Measurements from ENCODE around the gene KLK1. TPM values are rescaled to one million over a fixed set of nuclear protein-coding genes. Genes with fewer than 3 reads are reported as not detected.

KLK1 gene
- polyA plus RNA-seq, 1 donor from 2014 or later = not detected

DNA sequence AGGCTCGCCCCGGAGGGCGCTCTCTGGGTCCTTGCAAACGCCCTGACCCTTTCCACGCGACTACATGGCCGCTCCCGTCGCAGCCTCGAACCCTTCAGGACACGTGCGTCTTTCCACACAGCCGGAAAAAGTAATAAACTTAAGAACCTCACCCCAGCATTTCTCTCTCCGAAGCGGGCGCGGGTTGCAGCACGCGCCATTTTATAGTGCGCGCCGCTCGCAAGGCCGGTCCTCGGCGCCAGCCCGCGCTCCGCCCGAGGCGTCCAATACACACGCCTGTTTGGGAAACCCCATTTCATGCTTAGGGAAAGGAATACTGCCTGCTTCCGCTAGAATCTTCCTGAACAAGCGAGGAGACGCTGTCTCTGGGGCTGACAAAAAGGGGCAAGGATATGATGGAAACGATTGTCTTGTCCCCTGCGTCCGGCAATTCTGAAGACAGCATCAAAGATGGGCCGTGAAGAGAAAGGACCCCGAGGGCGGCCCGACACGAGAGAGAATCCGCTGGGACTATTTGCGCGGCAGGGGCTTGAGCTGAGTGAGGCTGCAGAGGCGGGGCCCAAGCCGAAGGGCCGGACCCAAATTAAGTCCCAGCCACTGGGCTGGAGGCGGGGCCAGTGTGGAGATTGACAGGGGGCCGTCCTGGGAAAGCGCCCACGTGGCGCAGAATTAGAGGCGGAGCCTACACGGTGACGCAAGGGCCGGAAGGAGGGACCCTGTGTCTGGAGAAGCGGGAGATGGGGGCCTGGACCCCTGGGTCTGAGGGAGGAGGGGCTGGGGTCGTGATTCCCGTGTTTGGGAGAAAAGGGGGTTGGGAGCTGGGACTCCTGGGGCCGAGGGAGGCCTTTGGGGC lies 18.9 kb downstream of the KLK1 start:
- Histone ChIP-seq H3K27me3 (ENCODE audit: insufficient read depth, low read depth, low read length) (no peaks in the 10 kb centered on the region), H3K9me3 (ENCODE audit: low read length) (no peaks in the 10 kb centered on the region), H3K9me2 (ENCODE audit: insufficient read depth, low read length) (no peaks in the 10 kb centered on the region), H3K27ac (ENCODE audit: low read length) (peak overlapping the region; percentile 97), H4K20me1 (ENCODE audit: insufficient read depth) (no peaks in the 10 kb centered on the region), H3F3A (ENCODE audit: insufficient read depth, low read length, poor library complexity, severe bottlenecking) (no peaks in the 10 kb centered on the region), H3K79me2 (replicated peaks; ENCODE audit: insufficient read depth, low read length) (peaks cover 22% of the 10 kb centered on the region), H3K36me3 (ENCODE audit: insufficient read depth, low read length) (no peaks in the 10 kb centered on the region), H3K4me3 (ENCODE audit: low read length) (peak overlapping the region; percentile 96), H3K4me2 (ENCODE audit: low read length) (peak overlapping the region; percentile 61), H3K9ac (ENCODE audit: low read length) (peak overlapping the region; percentile 83), H2AFZ (ENCODE audit: low read depth, low read length) (peak overlapping the region; percentile 75)
- TF ChIP-seq EP300 (conservative IDR thresholded peaks at IDR 0.05; ENCODE audit: poor library complexity, severe bottlenecking) = peak; percentile 81
- TF ChIP-seq, protein P1, sequence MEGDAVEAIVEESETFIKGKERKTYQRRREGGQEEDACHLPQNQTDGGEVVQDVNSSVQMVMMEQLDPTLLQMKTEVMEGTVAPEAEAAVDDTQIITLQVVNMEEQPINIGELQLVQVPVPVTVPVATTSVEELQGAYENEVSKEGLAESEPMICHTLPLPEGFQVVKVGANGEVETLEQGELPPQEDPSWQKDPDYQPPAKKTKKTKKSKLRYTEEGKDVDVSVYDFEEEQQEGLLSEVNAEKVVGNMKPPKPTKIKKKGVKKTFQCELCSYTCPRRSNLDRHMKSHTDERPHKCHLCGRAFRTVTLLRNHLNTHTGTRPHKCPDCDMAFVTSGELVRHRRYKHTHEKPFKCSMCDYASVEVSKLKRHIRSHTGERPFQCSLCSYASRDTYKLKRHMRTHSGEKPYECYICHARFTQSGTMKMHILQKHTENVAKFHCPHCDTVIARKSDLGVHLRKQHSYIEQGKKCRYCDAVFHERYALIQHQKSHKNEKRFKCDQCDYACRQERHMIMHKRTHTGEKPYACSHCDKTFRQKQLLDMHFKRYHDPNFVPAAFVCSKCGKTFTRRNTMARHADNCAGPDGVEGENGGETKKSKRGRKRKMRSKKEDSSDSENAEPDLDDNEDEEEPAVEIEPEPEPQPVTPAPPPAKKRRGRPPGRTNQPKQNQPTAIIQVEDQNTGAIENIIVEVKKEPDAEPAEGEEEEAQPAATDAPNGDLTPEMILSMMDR (IDR thresholded peaks at IDR 0.05; ENCODE audit: poor library complexity, severe bottlenecking) = no peak
- peak; percentile 79 for TF ChIP-seq POLR2AphosphoS5 (IDR thresholded peaks at IDR 0.05)
- TF ChIP-seq EZH2 (IDR thresholded peaks at IDR 0.05; ENCODE audit: borderline replicate concordance, insufficient read depth, low read length, poor library complexity, severe bottlenecking) = no peak
- TF ChIP-seq RAD21 (conservative IDR thresholded peaks at IDR 0.05) = peak; percentile 21
- TF ChIP-seq MXI1 (conservative IDR thresholded peaks at IDR 0.05; ENCODE audit: poor library complexity, severe bottlenecking) = peak; percentile 98
- TF ChIP-seq TAF1 (IDR thresholded peaks at IDR 0.05; ENCODE audit: low read depth) = peak; percentile 89
- TF ChIP-seq, protein P2, sequence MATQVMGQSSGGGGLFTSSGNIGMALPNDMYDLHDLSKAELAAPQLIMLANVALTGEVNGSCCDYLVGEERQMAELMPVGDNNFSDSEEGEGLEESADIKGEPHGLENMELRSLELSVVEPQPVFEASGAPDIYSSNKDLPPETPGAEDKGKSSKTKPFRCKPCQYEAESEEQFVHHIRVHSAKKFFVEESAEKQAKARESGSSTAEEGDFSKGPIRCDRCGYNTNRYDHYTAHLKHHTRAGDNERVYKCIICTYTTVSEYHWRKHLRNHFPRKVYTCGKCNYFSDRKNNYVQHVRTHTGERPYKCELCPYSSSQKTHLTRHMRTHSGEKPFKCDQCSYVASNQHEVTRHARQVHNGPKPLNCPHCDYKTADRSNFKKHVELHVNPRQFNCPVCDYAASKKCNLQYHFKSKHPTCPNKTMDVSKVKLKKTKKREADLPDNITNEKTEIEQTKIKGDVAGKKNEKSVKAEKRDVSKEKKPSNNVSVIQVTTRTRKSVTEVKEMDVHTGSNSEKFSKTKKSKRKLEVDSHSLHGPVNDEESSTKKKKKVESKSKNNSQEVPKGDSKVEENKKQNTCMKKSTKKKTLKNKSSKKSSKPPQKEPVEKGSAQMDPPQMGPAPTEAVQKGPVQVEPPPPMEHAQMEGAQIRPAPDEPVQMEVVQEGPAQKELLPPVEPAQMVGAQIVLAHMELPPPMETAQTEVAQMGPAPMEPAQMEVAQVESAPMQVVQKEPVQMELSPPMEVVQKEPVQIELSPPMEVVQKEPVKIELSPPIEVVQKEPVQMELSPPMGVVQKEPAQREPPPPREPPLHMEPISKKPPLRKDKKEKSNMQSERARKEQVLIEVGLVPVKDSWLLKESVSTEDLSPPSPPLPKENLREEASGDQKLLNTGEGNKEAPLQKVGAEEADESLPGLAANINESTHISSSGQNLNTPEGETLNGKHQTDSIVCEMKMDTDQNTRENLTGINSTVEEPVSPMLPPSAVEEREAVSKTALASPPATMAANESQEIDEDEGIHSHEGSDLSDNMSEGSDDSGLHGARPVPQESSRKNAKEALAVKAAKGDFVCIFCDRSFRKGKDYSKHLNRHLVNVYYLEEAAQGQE (IDR thresholded peaks at IDR 0.05; ENCODE audit: borderline replicate concordance) = peak; percentile 90
- no peak for TF ChIP-seq SMC3 (conservative IDR thresholded peaks at IDR 0.05; ENCODE audit: poor library complexity)

DNA sequence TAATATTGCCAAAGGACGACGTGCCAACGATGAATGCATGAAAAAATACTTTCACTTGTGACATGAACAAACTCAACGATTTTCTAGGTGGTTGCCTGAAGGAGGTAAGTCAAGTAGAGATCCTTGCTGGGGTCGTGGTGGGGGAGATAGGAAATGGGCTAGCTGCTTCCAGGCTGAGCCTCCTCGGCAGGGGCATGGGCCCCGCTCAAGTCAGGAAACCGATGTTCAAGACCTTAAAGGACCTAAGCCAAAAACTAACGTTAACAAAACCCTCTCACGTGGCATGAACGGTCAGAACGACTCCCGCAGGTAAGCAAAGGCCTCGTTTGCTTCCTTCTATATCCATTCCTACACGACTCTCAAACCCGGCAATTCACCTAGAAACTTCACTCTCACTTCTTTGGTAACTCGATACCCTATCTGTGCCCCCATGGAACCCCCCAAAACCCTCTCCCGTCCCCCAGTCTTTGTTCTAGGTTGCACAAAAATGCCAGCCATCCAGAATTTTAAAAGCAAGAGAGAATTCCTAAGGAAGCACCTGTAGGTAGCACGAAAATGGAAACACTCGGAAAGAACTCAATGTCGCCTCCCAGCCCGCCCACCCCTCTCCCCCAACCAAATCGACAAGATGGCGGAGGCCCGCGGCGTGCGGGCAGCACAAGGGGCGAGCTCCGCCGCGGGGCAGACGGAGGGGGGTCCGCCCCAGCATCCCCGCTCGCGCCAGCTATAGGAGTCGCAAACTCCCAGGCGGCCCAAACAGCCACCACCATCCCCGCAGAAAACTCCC lies 19.8 kb downstream of the KLK1 start:
- H3K27ac ChIP-seq (ENCODE audit: low read length) = peak overlapping the region; percentile 97
- H3K4me2 ChIP-seq (ENCODE audit: low read length) = peak overlapping the region; percentile 95
- H3K9me2 ChIP-seq (ENCODE audit: insufficient read depth, low read length) = no peaks in the 10 kb centered on the region
- H2AFZ ChIP-seq (ENCODE audit: low read depth, low read length) = peak overlapping the region; percentile 75
- TF ChIP-seq, protein P2 (IDR thresholded peaks at IDR 0.05; ENCODE audit: borderline replicate concordance) = no peak
- TF ChIP-seq TAF1 (IDR thresholded peaks at IDR 0.05; ENCODE audit: low read depth) (no peak), SMC3 (conservative IDR thresholded peaks at IDR 0.05; ENCODE audit: poor library complexity) (no peak), RAD21 (conservative IDR thresholded peaks at IDR 0.05) (no peak), EP300 (conservative IDR thresholded peaks at IDR 0.05; ENCODE audit: poor library complexity, severe bottlenecking) (no peak), POLR2AphosphoS5 (IDR thresholded peaks at IDR 0.05) (no peak), EZH2 (IDR thresholded peaks at IDR 0.05; ENCODE audit: borderline replicate concordance, insufficient read depth, low read length, poor library complexity, severe bottlenecking) (no peak), MXI1 (conservative IDR thresholded peaks at IDR 0.05; ENCODE audit: poor library complexity, severe bottlenecking) (no peak)
- TF ChIP-seq, protein P1 (IDR thresholded peaks at IDR 0.05; ENCODE audit: poor library complexity, severe bottlenecking) = no peak
- H3K9ac ChIP-seq (ENCODE audit: low read length) = peak overlapping the region; percentile 83
- H3K79me2 ChIP-seq (replicated peaks; ENCODE audit: insufficient read depth, low read length) = peaks cover 22% of the 10 kb centered on the region
- H3K4me3 ChIP-seq (ENCODE audit: low read length) = peak overlapping the region; percentile 96
- no peaks in the 10 kb centered on the region for H3F3A ChIP-seq (ENCODE audit: insufficient read depth, low read length, poor library complexity, severe bottlenecking)
- no peaks in the 10 kb centered on the region for H3K36me3 ChIP-seq (ENCODE audit: insufficient read depth, low read length)
- H4K20me1 ChIP-seq (ENCODE audit: insufficient read depth) = no peaks in the 10 kb centered on the region
- H3K9me3 ChIP-seq (ENCODE audit: low read length) = no peaks in the 10 kb centered on the region
- no peaks in the 10 kb centered on the region for H3K27me3 ChIP-seq (ENCODE audit: insufficient read depth, low read depth, low read length)

Data from neural cell (in vitro differentiated cells).